HAP-1 (cell line): Measurements from ENCODE around the gene OFD1.

Source experiments
- DNase-seq, 2 experiments: peaks; one replicate each; pipeline ENCODE4 v3.0.0-alpha.2; 2016 to 2020; ENCODE audit warnings: low spot score in 2 of 2
- H3K27me3 ChIP-seq: fragments of 250-450 bp; sonication (Bioruptor Pico); 2 replicates; pipeline ENCODE4 v1.5.1; 2020; ENCODE audit warnings: low read depth, mild to moderate bottlenecking, moderate library complexity
- H3K36me3 ChIP-seq: fragments of 250-450 bp; sonication (Bioruptor Pico); replicated peaks from 2 replicates; pipeline ENCODE4 v1.5.1; 2020; ENCODE audit warnings: mild to moderate bottlenecking
- H3K4me1 ChIP-seq: fragments of 250-450 bp; sonication (Bioruptor Pico); 2 replicates; pipeline ENCODE4 v1.5.1; 2020; ENCODE audit warnings: mild to moderate bottlenecking
- H3K4me3 ChIP-seq: fragments of 250-450 bp; sonication (Bioruptor Pico); 2 replicates; pipeline ENCODE4 v1.5.1; 2020; ENCODE audit warnings: mild to moderate bottlenecking, moderate library complexity
- H3K9me3 ChIP-seq: fragments of 250-450 bp; sonication (Bioruptor Pico); 2 replicates; pipeline ENCODE4 v1.5.1; 2020; ENCODE audit warnings: mild to moderate bottlenecking, moderate library complexity
- in situ Hi-C: fragments of 300-500 bp; cut with MboI; formaldehyde crosslinking; loops from 3 replicates; pipeline ENCODE4 v1.14.3; 2020; ENCODE audit warnings: low sequenced_read_pairs, inconsistent platforms, mixed read lengths

The OFD1 gene

GRCh38 chrX:13805241-13805640, 70.7 kb downstream of the OFD1 start:
- DNase-seq: no peak
- H3K9me3 ChIP-seq: no peaks in the 10 kb centered on the region
- in situ Hi-C loops: no loop called here
- no peaks in the 10 kb centered on the region for H3K27me3 ChIP-seq
- no peaks in the 10 kb centered on the region for H3K36me3 ChIP-seq
- no peak overlapping the region for H3K4me3 ChIP-seq
- H3K4me1 ChIP-seq: no peaks in the 10 kb centered on the region

GRCh38 chrX:13808293-13808692, 73.7 kb downstream of the OFD1 start:
- H3K4me1 ChIP-seq: no peaks in the 10 kb centered on the region
- H3K27me3 ChIP-seq: no peaks in the 10 kb centered on the region
- H3K4me3 ChIP-seq: no peak overlapping the region
- DNase-seq: no peak
- H3K9me3 ChIP-seq: no peaks in the 10 kb centered on the region
- in situ Hi-C loops: no loop called here
- no peaks in the 10 kb centered on the region for H3K36me3 ChIP-seq

GRCh38 chrX:13808865-13809264, 74.3 kb downstream of the OFD1 start:
- H3K27me3 ChIP-seq: no peaks in the 10 kb centered on the region
- H3K4me3 ChIP-seq: no peak overlapping the region
- in situ Hi-C loops: no loop called here
- no peaks in the 10 kb centered on the region for H3K9me3 ChIP-seq
- no peaks in the 10 kb centered on the region for H3K36me3 ChIP-seq
- no peak for DNase-seq
- peaks cover 2% of the 10 kb centered on the region; the same call in 1 of the 2 replicates for H3K4me1 ChIP-seq

- Histone ChIP-seq H3K4me1 (peaks cover 3% of the 10 kb centered on the region; the same call in 1 of the 2 replicates), H3K4me3 (no peak overlapping the region), H3K27me3 (peaks cover 4% of the 10 kb centered on the region), H3K9me3 (no peaks in the 10 kb centered on the region), H3K36me3 (no peaks in the 10 kb centered on the region)
- no peak for DNase-seq
- in situ Hi-C loops: no loop called here
These were observed 81.1 kb downstream of the OFD1 start for GRCh38 chrX:13815664-13816063.

GRCh38 chrX:13816176-13816575, 81.6 kb downstream of the OFD1 start:
- peaks cover 4% of the 10 kb centered on the region for H3K27me3 ChIP-seq
- no peak for DNase-seq
- H3K4me3 ChIP-seq: no peak overlapping the region
- H3K36me3 ChIP-seq: no peaks in the 10 kb centered on the region
- H3K4me1 ChIP-seq: peaks cover 3% of the 10 kb centered on the region; the same call in 1 of the 2 replicates
- H3K9me3 ChIP-seq: no peaks in the 10 kb centered on the region
- in situ Hi-C loops: no loop called here

GRCh38 chrX:13816643-13817627, 82.4 kb downstream of the OFD1 start, which contains the start of gene GPM6B:
Gene GPM6B, minus strand, starts transcription at chrX:13817093. Its CDS starts 189 bp downstream, at chrX:13816904.
- Histone ChIP-seq H3K36me3 (no peaks in the 10 kb centered on the region), H3K27me3 (peaks cover 4% of the 10 kb centered on the region), H3K4me3 (no peak within 1 kb of the TSS), H3K9me3 (no peaks in the 10 kb centered on the region), H3K4me1 (peaks cover 3% of the 10 kb centered on the region; the same call in 1 of the 2 replicates)
- in situ Hi-C loops: no loop called here
- DNase-seq: no peak
